GM23248 (cell line): Measurements from ENCODE around the gene FRZB.

ENCODE experiments used
- EZH2 ChIP-seq: fragments of 200-600 bp; sonication (generic); IDR thresholded peaks from 2 replicates; pipeline ENCODE4 v1.6.1; 2018; ENCODE audit warnings: antibody characterized with exemption, mild to moderate bottlenecking; ENCODE audit not compliant: insufficient read depth, poor library complexity, severe bottlenecking
- EZH2phosphoT487 ChIP-seq: fragments of 200-600 bp; sonication (generic); IDR thresholded peaks from 2 replicates; pipeline ENCODE4 v1.6.1; 2018; ENCODE audit warnings: antibody characterized with exemption, moderate library complexity, mild to moderate bottlenecking, low read depth; ENCODE audit not compliant: insufficient read depth

GRCh38 chr2:182912518-182912915 is 46.1 kb upstream of the FRZB start:
- TF ChIP-seq EZH2 (no peak), EZH2phosphoT487 (no peak)
